Measurements from ENCODE around the gene ZDHHC24. TPM values are rescaled to one million over a fixed set of nuclear protein-coding genes. Genes with fewer than 3 reads are reported as not detected.

Gene ZDHHC24
- total RNA-seq, 1 donor from 2014 or later, result 15.4 TPM

GRCh38 chr11:66566221-66566620 is 20.4 kb upstream of the ZDHHC24 start:
- no peak for DNase-seq (ENCODE audit: low read depth)

- DNase-seq (ENCODE audit: low read depth), result no peak
Measured at GRCh38 chr11:66564984-66565383, 19.1 kb upstream of the ZDHHC24 start.

GRCh38 chr11:66564538-66564937 is 18.7 kb upstream of the ZDHHC24 start:
- no peak for DNase-seq (ENCODE audit: low read depth)

GRCh38 chr11:66563832-66564231 is 18.0 kb upstream of the ZDHHC24 start:
- DNase-seq (ENCODE audit: low read depth), result no peak

GRCh38 chr11:66562907-66563583 is 17.2 kb upstream of the ZDHHC24 start:
- DNase-seq (ENCODE audit: low read depth), result no peak

- no peak for DNase-seq (ENCODE audit: low read depth)
Measured at GRCh38 chr11:66562275-66562674, 16.4 kb upstream of the ZDHHC24 start.

- DNase-seq (ENCODE audit: low read depth), result no peak
Measured at GRCh38 chr11:66561975-66562248, 16.1 kb upstream of the ZDHHC24 start.

- no peak for DNase-seq (ENCODE audit: low read depth)
Measured at GRCh38 chr11:66561178-66561974, 15.5 kb upstream of the ZDHHC24 start.

GRCh38 chr11:66559866-66560676 is 14.2 kb upstream of the ZDHHC24 start:
- DNase-seq (ENCODE audit: low read depth), result no peak

- DNase-seq (ENCODE audit: low read depth), result no peak
Measured at GRCh38 chr11:66559142-66559865, 13.5 kb upstream of the ZDHHC24 start.

GRCh38 chr11:66557733-66558326 is 12.0 kb upstream of the ZDHHC24 start:
- DNase-seq (ENCODE audit: low read depth), result no peak

GRCh38 chr11:66556086-66556485 is 10.2 kb upstream of the ZDHHC24 start:
- DNase-seq (ENCODE audit: low read depth), result no peak

GRCh38 chr11:66555416-66555815 is 9.6 kb upstream of the ZDHHC24 start:
- DNase-seq (ENCODE audit: low read depth), result no peak

GRCh38 chr11:66554602-66555001 is 8.8 kb upstream of the ZDHHC24 start:
- no peak for DNase-seq (ENCODE audit: low read depth)

- no peak for DNase-seq (ENCODE audit: low read depth)
Measured at GRCh38 chr11:66550887-66551286, 5.0 kb upstream of the ZDHHC24 start.

- DNase-seq (ENCODE audit: low read depth), result no peak
Measured at GRCh38 chr11:66549696-66550095, 3.8 kb upstream of the ZDHHC24 start.

GRCh38 chr11:66548774-66549630 is 3.2 kb upstream of the ZDHHC24 start:
- no peak for DNase-seq (ENCODE audit: low read depth)

GRCh38 chr11:66548041-66548440 is 2.2 kb upstream of the ZDHHC24 start:
- DNase-seq (ENCODE audit: low read depth), result no peak

GRCh38 chr11:66547662-66548009 is 1.8 kb upstream of the ZDHHC24 start:
- no peak for DNase-seq (ENCODE audit: low read depth)

GRCh38 chr11:66546966-66547661 is 1.3 kb upstream of the ZDHHC24 start:
- DNase-seq (ENCODE audit: low read depth), result no peak
